Vagina (tissue), 2 donors: ENCODE measurements around the gene WDR81. TPM values are rescaled to one million over a fixed set of nuclear protein-coding genes. Genes with fewer than 3 reads are reported as not detected.
A peak's percentile ranks its signal among the peaks of the same experiment; 100 is the strongest.
"Not testable (repeated sequence)": the region's sequence is repeated elsewhere in the genome, so short reads cannot be mapped to it uniquely, and the experiment has no call there.

Experiments
- DNase-seq, 2 donors: peaks; one replicate each; pipeline ENCODE4 v3.0.0-alpha.2; 2017; ENCODE audit errors: extremely low spot score in 2 of 2
- H3K27ac ChIP-seq: fragments of 200-600 bp; sonication (generic); one replicate; pipeline ENCODE4 v1.5.1; 2019
- H3K27me3 ChIP-seq: fragments of 200-600 bp; sonication (generic); one replicate; pipeline ENCODE4 v1.5.1; 2019
- H3K36me3 ChIP-seq, 2 donors: fragments of 200-600 bp; sonication (generic); one replicate each; pipeline ENCODE4 v1.5.1; 2017 to 2019
- H3K4me1 ChIP-seq: fragments of 200-600 bp; sonication (generic); one replicate; pipeline ENCODE4 v1.5.1; 2019
- H3K4me3 ChIP-seq, 2 donors: fragments of 200-600 bp; sonication (generic); 1 replicate in 1 of 2; 2 replicates in 1 of 2; pipeline ENCODE4 v1.5.1; 2016 to 2019
- H3K9me3 ChIP-seq: fragments of 200-600 bp; sonication (generic); one replicate; pipeline ENCODE4 v1.5.1; 2019
- CTCF ChIP-seq, 3 experiments: fragments of 450-650 bp in 2 of 3; fragments of 200-600 bp in 1 of 3; sonication (generic) in 1 of 3; IDR thresholded peaks; one replicate each; pipeline ENCODE4 v1.5.1; 2017 to 2019; ENCODE audit warnings: antibody characterized with exemption in 3 of 3, mild to moderate bottlenecking in 2 of 3, moderate library complexity in 2 of 3
- POLR2A ChIP-seq, 2 donors: fragments of 450-650 bp; IDR thresholded peaks; one replicate each; pipeline ENCODE4 v1.6.1; 2017; ENCODE audit warnings: antibody characterized with exemption in 2 of 2, mild to moderate bottlenecking in 2 of 2, moderate library complexity in 2 of 2
- POLR2AphosphoS5 ChIP-seq, 2 donors: sonication (generic); formaldehyde crosslinking; IDR thresholded peaks; one replicate each; pipeline ENCODE4 v1.9.0; 2017; ENCODE audit warnings: antibody characterized with exemption in 2 of 2, mild to moderate bottlenecking in 2 of 2, low read depth in 1 of 2; ENCODE audit not compliant: insufficient read depth in 1 of 2
- intact Hi-C: fragments of 100-400 bp; cut with DNase I; formaldehyde crosslinking; loops from one replicate; pipeline ENCODE4 v1.15.1; 2023
- total RNA-seq: library from RNA; depleted of rRNA; stranded (reverse); fragments of >200 nt; gene quantifications from one replicate; pipeline ENCODE4 v1.2.3, GENCODE V29; 2016

Gene WDR81
- total RNA-seq, 1 donor from 2014 or later: 57.2 TPM

- Histone ChIP-seq H3K9me3 (no peaks in the 10 kb centered on the region), H3K4me3 (no peak overlapping the region), H3K27me3 (no peaks in the 10 kb centered on the region), H3K4me1 (peaks cover 66% of the 10 kb centered on the region), H3K27ac (peak overlapping the region; percentile 86), H3K36me3 (peaks cover 0 to 10% of the 10 kb centered on the region in 2 donors)
- intact Hi-C loops: no loop called here
- DNase-seq: peak in 1 of 2 donors; percentile 83
- TF ChIP-seq POLR2A (IDR thresholded peaks at IDR 0.05): no peak
- no peak for TF ChIP-seq CTCF (IDR thresholded peaks at IDR 0.05)
- TF ChIP-seq POLR2AphosphoS5 (IDR thresholded peaks at IDR 0.05; ENCODE audit: insufficient read depth in 1 of 2, low read depth in 1 of 2): peak in 1 of 2 donors; percentile 40
These were observed 42.1 kb downstream of the WDR81 start for GRCh38 chr17:1766382-1767135.

- Histone ChIP-seq H3K36me3 (peaks cover 0 to 18% of the 10 kb centered on the region in 2 donors), H3K4me1 (peaks cover 62% of the 10 kb centered on the region), H3K9me3 (no peaks in the 10 kb centered on the region), H3K4me3 (no peak overlapping the region), H3K27me3 (no peaks in the 10 kb centered on the region), H3K27ac (peak overlapping the region; percentile 86)
- no peak for DNase-seq
- TF ChIP-seq CTCF (IDR thresholded peaks at IDR 0.05): no peak
- no peak for TF ChIP-seq POLR2AphosphoS5 (IDR thresholded peaks at IDR 0.05; ENCODE audit: insufficient read depth in 1 of 2, low read depth in 1 of 2)
- TF ChIP-seq POLR2A (IDR thresholded peaks at IDR 0.05): no peak
- intact Hi-C loops: no loop called here
These were observed 42.9 kb downstream of the WDR81 start for GRCh38 chr17:1767358-1767757.

- no peaks in the 10 kb centered on the region for H3K27me3 ChIP-seq
These were observed 45.4 kb downstream of the WDR81 start for GRCh38 chr17:1769822-1770477.

GRCh38 chr17:1773000-1773695 is 48.6 kb downstream of the WDR81 start:
- Histone ChIP-seq H3K36me3 (peaks cover 0 to 54% of the 10 kb centered on the region in 2 donors), H3K27ac (peak overlapping the region; percentile 61), H3K4me1 (peaks cover 26% of the 10 kb centered on the region)
- H3K27me3 ChIP-seq, intact Hi-C loops, DNase-seq, H3K9me3 ChIP-seq, H3K4me3 ChIP-seq: not testable (repeated sequence)
- peak in 1 of 2 donors; percentile 41 for TF ChIP-seq POLR2AphosphoS5 (IDR thresholded peaks at IDR 0.05; ENCODE audit: insufficient read depth in 1 of 2, low read depth in 1 of 2)

More at GRCh38 chr17:1769822-1770477, 45.4 kb downstream of the WDR81 start:
- H3K9me3 ChIP-seq: no peaks in the 10 kb centered on the region
- TF ChIP-seq CTCF (IDR thresholded peaks at IDR 0.05) (no peak), POLR2AphosphoS5 (IDR thresholded peaks at IDR 0.05; ENCODE audit: insufficient read depth in 1 of 2, low read depth in 1 of 2) (peak; percentile 20 to 52)
- peaks cover 0 to 26% of the 10 kb centered on the region in 2 donors for H3K36me3 ChIP-seq
- no peak for DNase-seq
- no peak overlapping the region for H3K4me3 ChIP-seq
- intact Hi-C loops: no loop called here
- peaks cover 52% of the 10 kb centered on the region for H3K4me1 ChIP-seq
- peak overlapping the region; percentile 70 for H3K27ac ChIP-seq

- Histone ChIP-seq H3K36me3 (peaks cover 0 to 54% of the 10 kb centered on the region in 2 donors), H3K4me3 (no peak overlapping the region), H3K27me3 (no peaks in the 10 kb centered on the region), H3K27ac (peak overlapping the region; percentile 61), H3K4me1 (peaks cover 31% of the 10 kb centered on the region), H3K9me3 (no peaks in the 10 kb centered on the region)
- intact Hi-C loops: no loop called here
- no peak for TF ChIP-seq CTCF (IDR thresholded peaks at IDR 0.05)
- TF ChIP-seq POLR2A (IDR thresholded peaks at IDR 0.05): no peak
- TF ChIP-seq POLR2AphosphoS5 (IDR thresholded peaks at IDR 0.05; ENCODE audit: insufficient read depth in 1 of 2, low read depth in 1 of 2): peak in 1 of 2 donors; percentile 7
- DNase-seq: no peak
These were observed 49.2 kb downstream of the WDR81 start for GRCh38 chr17:1773696-1774181.
